Sigmoid colon (tissue), 7 donors: ENCODE results near the gene PTPN6. TPM values are rescaled to one million over a fixed set of nuclear protein-coding genes. Genes with fewer than 3 reads are reported as not detected.

ENCODE experiments used
- DNase-seq: peaks from one replicate; pipeline ENCODE4 v3.0.0-alpha.2; 2019
- H3K27ac ChIP-seq, 4 donors: fragments of 200-600 bp; sonication (generic); one replicate each; pipeline ENCODE4 v1.5.1; 2016 to 2019; ENCODE audit warnings: mild to moderate bottlenecking in 1 of 4
- H3K27me3 ChIP-seq, 3 donors: fragments of 200-600 bp; sonication (generic); one replicate each; pipeline ENCODE4 v1.5.1; 2019; ENCODE audit warnings: mild to moderate bottlenecking in 1 of 3
- H3K36me3 ChIP-seq, 4 donors: fragments of 200-600 bp; sonication (generic); one replicate each; pipeline ENCODE4 v1.5.1; 2016 to 2019
- H3K4me1 ChIP-seq, 4 donors: fragments of 200-600 bp; sonication (generic); one replicate each; pipeline ENCODE4 v1.5.1; 2017 to 2019
- H3K4me3 ChIP-seq, 4 donors: fragments of 200-600 bp; sonication (generic); one replicate each; pipeline ENCODE4 v1.5.1; 2017 to 2019; ENCODE audit warnings: mild to moderate bottlenecking in 2 of 4, moderate library complexity in 1 of 4
- H3K9me3 ChIP-seq, 4 donors: fragments of 200-600 bp in 3 of 4; sonication (generic) in 3 of 4; one replicate each; pipeline versions ENCODE4 v1.5.1 to v1.6.1; 2013 to 2019
- CTCF ChIP-seq, 4 experiments: fragments of 450-650 bp in 3 of 4; fragments of 200-600 bp in 1 of 4; IDR thresholded peaks; one replicate each; pipeline ENCODE4 v1.5.1; 2016 to 2019; ENCODE audit warnings: antibody characterized with exemption in 4 of 4, mild to moderate bottlenecking in 3 of 4, moderate library complexity in 2 of 4
- EP300 ChIP-seq, 4 donors: sonication (generic); formaldehyde crosslinking; IDR thresholded peaks; one replicate each; pipeline ENCODE4 v1.6.1; 2017; ENCODE audit warnings: antibody characterized with exemption in 4 of 4
- POLR2A ChIP-seq, 2 donors: fragments of 450-650 bp; IDR thresholded peaks; one replicate each; pipeline ENCODE4 v1.6.1; 2016; ENCODE audit warnings: antibody characterized with exemption in 2 of 2, mild to moderate bottlenecking in 2 of 2, moderate library complexity in 2 of 2
- POLR2AphosphoS5 ChIP-seq, 4 donors: sonication (generic); formaldehyde crosslinking; IDR thresholded peaks; one replicate each; pipeline ENCODE4 v1.6.1; 2017; ENCODE audit warnings: antibody characterized with exemption in 4 of 4
- WGBS, 2 donors: extraction: QIAGEN DNeasy Blood & Tissue Kit; methylation state at CpG; one replicate each; pipeline ENCODE4 v1.1.7; 2013; 5-methylcytosine and 5-hydroxymethylcytosine counted together
- intact Hi-C: fragments of 100-400 bp; cut with DNase I; formaldehyde crosslinking; loops from one replicate; pipeline ENCODE4 v1.15.1; 2023
- polyA plus RNA-seq, 3 donors: library from polyadenylated mRNA; stranded (reverse); fragments of 200-250 nt; gene quantifications; one replicate each; pipeline ENCODE4 v1.2.3, GENCODE V29; 2013
- total RNA-seq, 4 donors: library from RNA; depleted of rRNA; stranded (reverse); fragments of >200 nt; gene quantifications; one replicate each; pipeline ENCODE4 v1.1.0, GENCODE V29; 2016
- donor health status: healthy with polysubstance abuse.
- donor health status: Bipolar disorder and iron deficiency.
- donor health status: healthy.

The PTPN6 gene
- total and polyA plus RNA-seq, 7 donors: 5.3 to 92.4 (median 13.6) TPM

- DNase-seq: no peak
- no peaks in the 10 kb centered on the region for H3K9me3 ChIP-seq
- TF ChIP-seq POLR2AphosphoS5 (IDR thresholded peaks at IDR 0.05): no peak
- TF ChIP-seq EP300 (IDR thresholded peaks at IDR 0.05): no peak
- TF ChIP-seq POLR2A (IDR thresholded peaks at IDR 0.05): no peak
- TF ChIP-seq CTCF (IDR thresholded peaks at IDR 0.05): no peak
- H3K27me3 ChIP-seq: no peaks in the 10 kb centered on the region
- peaks cover 4 to 83% (median 75%) of the 10 kb centered on the region in 4 donors for H3K4me1 ChIP-seq
- peak overlapping the region; percentile 97 to 100 (median 99) for H3K27ac ChIP-seq
- 48 to 64% methylated on average over 7 of the region's 7 CpGs for WGBS, 2 donors
- intact Hi-C loops: no loop called here
- H3K4me3 ChIP-seq: peak overlapping the region; percentile 84 to 99 (median 98)
- peaks cover 0 to 17% (median 17%) of the 10 kb centered on the region in 4 donors for H3K36me3 ChIP-seq
Measured at GRCh38 chr12:6929466-6930452, 21.4 kb upstream of the PTPN6 start.

- H3K27me3 ChIP-seq: no peaks in the 10 kb centered on the region
- H3K36me3 ChIP-seq: peaks cover 0 to 34% (median 30%) of the 10 kb centered on the region in 4 donors
- TF ChIP-seq POLR2AphosphoS5 (IDR thresholded peaks at IDR 0.05) (no peak), CTCF (IDR thresholded peaks at IDR 0.05) (no peak), POLR2A (IDR thresholded peaks at IDR 0.05) (no peak), EP300 (IDR thresholded peaks at IDR 0.05) (no peak)
- H3K27ac ChIP-seq: peak overlapping the region; percentile 46 to 99 (median 92)
- peaks cover 0 to 73% (median 63%) of the 10 kb centered on the region in 4 donors for H3K4me1 ChIP-seq
- no peaks in the 10 kb centered on the region for H3K9me3 ChIP-seq
- intact Hi-C loops: no loop called here
- no peak overlapping the region for H3K4me3 ChIP-seq
- 54 to 75% methylated on average over 1 of the region's 1 CpG for WGBS, 2 donors
- no peak for DNase-seq
Measured at GRCh38 chr12:6932766-6933165, 18.4 kb upstream of the PTPN6 start.

GRCh38 chr12:6934110-6934509 is 17.0 kb upstream of the PTPN6 start:
- Histone ChIP-seq H3K4me3 (peak overlapping the region in 1 of 4 donors; percentile 1), H3K4me1 (peaks cover 0 to 83% (median 74%) of the 10 kb centered on the region in 4 donors), H3K27me3 (no peaks in the 10 kb centered on the region), H3K36me3 (peaks cover 0 to 39% (median 30%) of the 10 kb centered on the region in 4 donors), H3K9me3 (no peaks in the 10 kb centered on the region), H3K27ac (peak overlapping the region; percentile 46 to 99 (median 92))
- DNase-seq: no peak
- intact Hi-C loops: no loop called here
- TF ChIP-seq CTCF (IDR thresholded peaks at IDR 0.05) (no peak), POLR2AphosphoS5 (IDR thresholded peaks at IDR 0.05) (peak in 2 of 4 donors; percentile 17 to 20)
- 20 to 45% methylated on average over 8 of the region's 8 CpGs for WGBS, 2 donors

- no peak for TF ChIP-seq POLR2A (IDR thresholded peaks at IDR 0.05)
- TF ChIP-seq CTCF (IDR thresholded peaks at IDR 0.05): no peak
- no peak for TF ChIP-seq EP300 (IDR thresholded peaks at IDR 0.05)
- peak in 1 of 4 donors; percentile 7 for TF ChIP-seq POLR2AphosphoS5 (IDR thresholded peaks at IDR 0.05)
- peaks cover 0 to 53% (median 32%) of the 10 kb centered on the region in 4 donors for H3K36me3 ChIP-seq
- H3K27me3 ChIP-seq: no peaks in the 10 kb centered on the region
- H3K27ac ChIP-seq: peak overlapping the region; percentile 46 to 99 (median 92)
- intact Hi-C loops: loop anchor here (5.0 kb wide), 1 partner anchor 63 kb away; the partner anchor contains the start of gene SPSB2
- WGBS, 2 donors: 77 to 81% methylated on average over 14 of the region's 14 CpGs
- DNase-seq: no peak
- H3K4me1 ChIP-seq: peaks cover 0 to 73% (median 66%) of the 10 kb centered on the region in 4 donors
- no peaks in the 10 kb centered on the region for H3K9me3 ChIP-seq
- no peak overlapping the region for H3K4me3 ChIP-seq
Measured at GRCh38 chr12:6935371-6936193, 15.6 kb upstream of the PTPN6 start.
